BLaER1 treated with 17β-estradiol and CSF1 and Interleukin-3, amounts not matched to agents 10 nM and 100 nM (cell line): ENCODE data around the gene SEPTIN5.

Source experiments
- H3K27ac ChIP-seq, 11 experiments: shearing (Covaris generic); formaldehyde crosslinking; 2 replicates each; pipeline ENCODE4 v1.8.1; 2022
- H3K27me3 ChIP-seq, 11 experiments: shearing (Covaris generic); formaldehyde crosslinking; 2 replicates each; pipeline ENCODE4 v1.8.1; 2022
- H3K36me3 ChIP-seq, 11 experiments: shearing (Covaris generic); formaldehyde crosslinking; 2 replicates each; pipeline ENCODE4 v1.8.1; 2022
- H3K4me1 ChIP-seq, 10 experiments: shearing (Covaris generic); formaldehyde crosslinking; 2 replicates each; pipeline ENCODE4 v1.8.1; 2022
- H3K4me2 ChIP-seq, 11 experiments: shearing (Covaris generic); formaldehyde crosslinking; 2 replicates each; pipeline ENCODE4 v1.8.1; 2022
- H3K4me3 ChIP-seq, 10 experiments: shearing (Covaris generic); formaldehyde crosslinking; 2 replicates each; pipeline ENCODE4 v1.8.1; 2022
- H3K9ac ChIP-seq, 11 experiments: shearing (Covaris generic); formaldehyde crosslinking; 2 replicates each; pipeline ENCODE4 v1.8.1; 2022
- H3K9me3 ChIP-seq, 11 experiments: shearing (Covaris generic); formaldehyde crosslinking; replicated peaks in 1 of 11; 2 replicates each; pipeline ENCODE4 v1.8.1; 2022
- H4K20me1 ChIP-seq, 11 experiments: shearing (Covaris generic); formaldehyde crosslinking; 2 replicates each; pipeline ENCODE4 v1.8.1; 2022
- Cebpa-rat ChIP-seq, 11 experiments: shearing (Covaris generic); IDR thresholded peaks; 2 replicates each; pipeline ENCODE4 v1.8.1; 2022

The SEPTIN5 gene

DNA sequence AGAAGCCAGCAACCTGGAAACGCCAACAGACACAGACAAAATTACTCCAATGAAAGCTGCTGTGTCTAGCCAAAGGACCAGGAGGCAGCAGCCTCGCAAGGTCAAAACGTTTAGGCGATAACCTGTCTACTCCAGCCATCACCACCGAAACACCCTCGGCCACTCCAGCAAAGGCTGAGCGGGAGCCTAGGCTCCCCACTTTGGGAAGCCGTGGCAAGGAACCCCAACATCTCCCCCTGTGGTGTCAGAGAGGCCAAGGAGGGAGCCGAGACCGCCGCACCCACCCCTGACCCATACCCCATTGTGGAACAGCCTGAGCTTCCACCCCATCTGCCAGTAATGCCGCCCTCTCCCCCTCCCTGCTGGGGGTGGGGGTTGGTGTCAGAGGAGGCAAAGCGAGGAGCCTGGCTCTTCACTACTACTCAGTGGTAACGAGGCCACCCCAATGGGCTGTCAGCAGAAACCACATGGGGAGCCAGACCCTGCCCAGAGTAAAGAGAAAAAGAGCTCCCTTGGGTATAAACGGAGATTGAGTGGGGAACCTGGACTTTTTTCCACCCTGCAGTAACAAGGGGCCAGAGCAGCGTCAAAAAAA, 33.9 kb upstream of the SEPTIN5 start:
- TF ChIP-seq Cebpa-rat (IDR thresholded peaks at IDR 0.05) = no peak
- H3K27ac ChIP-seq = no peak overlapping the region
- no peaks in the 10 kb centered on the region for H3K36me3 ChIP-seq
- H3K9me3 ChIP-seq = peaks cover 0 to 16% (median 7%) of the 10 kb centered on the region in 11 experiments; a peak in 12 of 22 replicates
- H3K4me2 ChIP-seq = no peak overlapping the region
- H3K9ac ChIP-seq = no peak overlapping the region
- no peak overlapping the region for H3K4me3 ChIP-seq
- no peaks in the 10 kb centered on the region for H3K4me1 ChIP-seq
- no peaks in the 10 kb centered on the region for H4K20me1 ChIP-seq
- H3K27me3 ChIP-seq = no peaks in the 10 kb centered on the region

DNA sequence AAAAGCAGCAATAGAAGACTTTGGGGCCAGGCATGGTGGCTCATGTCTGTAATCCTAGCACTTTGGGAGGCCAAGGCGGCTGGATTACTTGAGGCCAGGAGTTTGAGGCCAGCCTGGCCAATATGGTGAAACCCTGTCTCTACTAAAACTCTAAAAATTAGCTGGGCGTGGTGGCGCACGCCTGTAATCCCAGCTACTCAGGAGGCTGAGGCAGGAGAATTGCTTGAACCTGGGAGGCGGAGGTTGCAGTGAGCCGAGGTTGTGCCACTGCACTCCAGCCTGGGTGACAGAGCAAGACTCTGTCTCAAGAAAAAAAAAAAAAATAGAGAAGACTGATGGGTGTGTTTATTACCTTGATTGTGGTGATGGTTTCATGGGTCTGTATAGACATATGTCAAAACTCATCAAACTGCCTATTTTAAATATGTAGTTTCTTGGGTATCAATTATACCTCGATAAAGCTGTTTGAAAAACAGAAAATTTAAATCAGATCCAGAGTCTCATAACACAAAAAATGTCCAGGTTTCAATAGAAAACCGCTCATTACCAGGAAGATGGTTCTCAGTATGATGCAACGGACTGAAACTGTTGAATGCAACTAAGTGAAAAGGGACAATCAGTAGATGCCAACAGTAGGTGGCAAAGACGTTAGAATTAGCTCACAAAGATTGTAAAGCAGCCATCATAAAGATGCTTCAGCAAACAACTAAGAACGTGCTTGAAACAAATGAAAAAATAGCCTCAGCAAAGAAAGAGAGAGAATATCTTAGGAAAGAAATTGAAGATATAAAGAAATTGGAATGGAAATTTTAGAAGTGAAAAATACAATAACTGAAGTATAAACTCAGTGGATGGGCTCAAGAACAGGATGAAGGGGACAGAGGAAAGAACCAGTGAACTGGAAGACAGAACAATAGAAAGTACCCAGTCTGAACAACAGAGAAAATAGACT, 33.1 kb upstream of the SEPTIN5 start:
- H3K4me3 ChIP-seq = no peak overlapping the region
- H3K9me3 ChIP-seq = peaks cover 0 to 16% (median 7%) of the 10 kb centered on the region in 11 experiments; a peak in 12 of 22 replicates
- no peak overlapping the region for H3K27ac ChIP-seq
- H3K4me2 ChIP-seq = no peak overlapping the region
- no peak overlapping the region for H3K9ac ChIP-seq
- no peaks in the 10 kb centered on the region for H4K20me1 ChIP-seq
- no peaks in the 10 kb centered on the region for H3K27me3 ChIP-seq
- H3K36me3 ChIP-seq = no peaks in the 10 kb centered on the region
- no peaks in the 10 kb centered on the region for H3K4me1 ChIP-seq
- TF ChIP-seq Cebpa-rat (IDR thresholded peaks at IDR 0.05) = no peak

DNA sequence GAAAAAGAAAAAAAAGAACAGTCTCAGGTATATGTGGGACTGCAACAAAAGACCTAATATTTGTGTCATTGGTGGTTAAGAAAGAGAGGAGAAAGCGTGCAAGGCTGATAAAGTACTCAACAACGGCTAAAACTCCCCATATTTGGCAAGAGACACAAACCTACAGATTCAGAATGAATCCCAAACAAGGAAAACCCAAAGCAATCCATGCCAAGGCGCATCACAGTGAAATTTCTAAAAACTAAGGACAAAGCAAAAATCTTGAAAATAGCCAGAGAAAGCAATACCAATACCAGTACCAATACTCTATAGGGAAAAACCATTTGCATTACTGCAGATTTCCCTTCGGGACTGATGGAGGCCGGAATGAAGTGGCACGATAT, 32.4 kb upstream of the SEPTIN5 start:
- Histone ChIP-seq H4K20me1 (no peaks in the 10 kb centered on the region), H3K9me3 (peaks cover 0 to 16% (median 7%) of the 10 kb centered on the region in 11 experiments; a peak in 12 of 22 replicates), H3K27me3 (no peaks in the 10 kb centered on the region), H3K9ac (no peak overlapping the region), H3K4me2 (no peak overlapping the region), H3K4me1 (no peaks in the 10 kb centered on the region), H3K4me3 (no peak overlapping the region), H3K27ac (no peak overlapping the region), H3K36me3 (no peaks in the 10 kb centered on the region)
- no peak for TF ChIP-seq Cebpa-rat (IDR thresholded peaks at IDR 0.05)

DNA sequence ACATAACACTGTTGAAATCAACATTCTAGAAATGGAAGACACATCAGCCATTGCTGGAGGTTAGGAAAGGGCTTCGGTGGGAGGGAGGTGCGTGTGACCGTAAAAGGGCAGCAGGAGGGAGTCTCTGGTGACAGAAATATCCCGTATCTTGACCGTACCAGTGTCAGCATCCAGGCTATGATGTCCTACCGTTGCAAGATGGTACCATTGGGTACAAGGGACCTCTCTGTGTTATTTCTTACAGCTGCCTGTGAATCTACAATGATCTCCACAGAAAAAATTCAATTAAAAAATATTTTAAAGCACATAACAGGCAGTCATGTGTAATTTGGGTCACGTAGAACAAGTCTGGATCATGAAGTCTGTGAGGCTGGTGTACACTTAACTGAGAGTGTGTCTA, 27.4 kb upstream of the SEPTIN5 start:
- Histone ChIP-seq H3K4me2 (no peak overlapping the region), H3K27me3 (no peaks in the 10 kb centered on the region), H3K9me3 (peaks cover 0 to 10% (median 7%) of the 10 kb centered on the region in 11 experiments; a peak in 11 of 22 replicates), H3K4me3 (no peak overlapping the region), H3K27ac (no peak overlapping the region), H4K20me1 (no peaks in the 10 kb centered on the region), H3K9ac (no peak overlapping the region), H3K4me1 (no peaks in the 10 kb centered on the region), H3K36me3 (no peaks in the 10 kb centered on the region)
- no peak for TF ChIP-seq Cebpa-rat (IDR thresholded peaks at IDR 0.05)

DNA sequence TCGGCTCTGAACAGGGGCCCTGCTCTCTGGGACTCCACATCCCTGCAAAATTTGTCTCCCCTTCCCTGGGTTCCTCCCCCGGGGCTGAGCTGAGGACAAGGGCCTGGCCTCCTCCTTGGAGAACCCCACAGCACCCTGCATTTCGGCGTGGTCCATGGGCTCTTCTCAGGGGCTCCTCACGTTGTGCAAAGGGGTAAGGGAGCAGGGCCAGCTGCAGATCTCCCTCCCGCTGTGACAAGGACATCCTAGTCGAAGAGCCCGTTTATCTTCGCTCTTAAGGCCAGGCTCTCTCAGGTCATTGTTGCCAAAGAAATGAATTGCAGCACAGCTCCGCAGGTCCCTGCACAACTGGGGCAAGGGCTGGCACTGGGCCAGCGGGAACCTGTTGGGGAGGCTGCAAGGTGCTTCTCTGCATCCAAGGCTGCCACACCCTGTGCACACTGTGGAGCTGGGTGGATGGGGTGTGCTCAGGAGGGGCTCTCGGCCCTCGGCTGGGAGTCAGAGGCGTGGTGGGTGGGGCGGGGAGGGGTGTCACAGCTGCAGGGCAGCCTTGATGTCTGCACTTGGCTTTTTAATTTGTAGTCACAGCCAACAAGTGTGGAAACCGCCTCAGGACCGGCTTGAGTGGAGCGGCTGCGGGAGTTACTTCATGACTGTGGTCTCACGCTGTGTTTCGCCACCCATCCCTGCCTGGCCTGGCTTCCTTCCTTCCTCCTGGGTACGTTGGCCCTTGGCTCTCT, 26.6 kb upstream of the SEPTIN5 start:
- Histone ChIP-seq H3K4me1 (no peaks in the 10 kb centered on the region), H3K9me3 (peaks cover 0 to 9% (median 5%) of the 10 kb centered on the region in 11 experiments; a peak in 11 of 22 replicates), H3K4me2 (no peak overlapping the region), H3K4me3 (no peak overlapping the region), H3K36me3 (no peaks in the 10 kb centered on the region), H4K20me1 (no peaks in the 10 kb centered on the region), H3K9ac (no peak overlapping the region), H3K27ac (no peak overlapping the region), H3K27me3 (no peaks in the 10 kb centered on the region)
- no peak for TF ChIP-seq Cebpa-rat (IDR thresholded peaks at IDR 0.05)

DNA sequence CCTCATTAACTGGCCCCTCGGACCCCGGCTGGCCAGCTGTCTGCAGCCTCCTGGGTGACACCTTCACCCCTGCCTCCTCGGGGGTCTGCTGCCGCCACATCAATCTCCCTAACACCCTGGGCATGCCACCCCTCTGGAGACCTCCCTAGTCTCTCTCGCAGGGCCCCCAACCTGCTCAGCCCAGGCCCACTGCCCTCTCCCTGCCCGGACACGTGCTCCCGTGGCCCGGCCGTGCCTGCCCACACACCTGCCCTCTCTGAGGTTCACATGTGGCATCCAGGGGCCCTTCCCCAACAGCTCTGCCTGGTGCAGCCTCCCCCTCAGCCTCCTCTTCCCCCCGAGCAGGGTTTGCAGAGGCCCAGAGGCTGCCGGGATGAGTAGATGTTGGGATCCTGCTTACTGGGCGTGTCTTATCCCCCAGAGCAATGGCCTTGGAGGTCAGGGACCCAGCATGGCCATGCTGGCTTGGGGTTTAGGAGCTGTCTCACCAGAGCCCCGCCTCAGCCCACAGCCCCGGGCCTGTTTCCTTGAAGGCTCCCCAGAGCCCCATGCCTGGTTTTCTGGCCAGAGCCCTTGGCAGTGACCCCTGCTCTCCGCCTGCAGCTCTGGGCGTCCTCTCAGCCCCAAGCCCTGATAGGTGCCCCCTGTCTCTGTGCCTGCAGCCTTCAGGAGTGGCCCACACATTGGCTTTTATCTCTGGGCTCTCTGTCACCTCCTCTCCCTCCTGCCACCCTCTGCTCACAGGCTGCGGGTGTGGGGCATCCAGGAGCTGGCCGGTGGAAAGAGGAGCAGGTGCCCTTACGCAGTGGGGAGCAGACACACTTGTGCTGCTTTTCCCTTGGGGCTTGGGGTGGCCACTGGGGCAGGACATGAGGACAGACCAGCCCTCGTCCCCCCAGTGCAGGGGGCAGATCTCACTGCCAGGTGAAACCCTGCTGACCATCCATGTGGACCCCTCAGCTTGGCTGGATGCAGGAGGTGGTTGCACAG, 25.7 kb upstream of the SEPTIN5 start:
- H4K20me1 ChIP-seq = no peaks in the 10 kb centered on the region
- no peak overlapping the region for H3K4me3 ChIP-seq
- H3K9ac ChIP-seq = no peak overlapping the region
- no peaks in the 10 kb centered on the region for H3K27me3 ChIP-seq
- no peak overlapping the region for H3K27ac ChIP-seq
- TF ChIP-seq Cebpa-rat (IDR thresholded peaks at IDR 0.05) = no peak
- no peaks in the 10 kb centered on the region for H3K36me3 ChIP-seq
- no peak overlapping the region for H3K4me2 ChIP-seq
- H3K4me1 ChIP-seq = no peaks in the 10 kb centered on the region
- peaks cover 0 to under 1% (median 0%) of the 10 kb centered on the region in 11 experiments; a peak in 1 of 22 replicates for H3K9me3 ChIP-seq

DNA sequence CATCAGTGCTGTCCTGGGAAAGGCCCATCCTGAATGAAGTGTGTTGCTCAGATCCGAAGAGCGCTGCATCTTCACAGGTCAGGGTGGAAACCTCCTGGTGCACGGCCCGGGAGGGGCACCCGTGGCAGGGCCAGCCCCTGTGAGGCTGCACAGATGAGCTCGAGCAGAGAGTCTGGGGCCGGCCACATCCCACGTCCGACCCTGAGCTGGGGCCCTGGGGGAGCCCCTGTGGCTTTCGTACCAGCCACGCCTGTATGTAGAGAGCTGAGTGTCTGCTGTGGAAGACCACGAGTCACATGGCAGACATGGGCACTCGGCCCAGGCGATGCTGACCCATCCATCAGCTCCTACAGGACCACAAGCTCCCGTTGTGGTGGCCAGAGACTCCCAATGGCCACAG, 24.9 kb upstream of the SEPTIN5 start:
- H3K27me3 ChIP-seq = no peaks in the 10 kb centered on the region
- H3K4me1 ChIP-seq = no peaks in the 10 kb centered on the region
- H3K36me3 ChIP-seq = no peaks in the 10 kb centered on the region
- no peak overlapping the region for H3K27ac ChIP-seq
- H3K4me2 ChIP-seq = no peak overlapping the region; a peak in 1 of 22 replicates
- no peak for TF ChIP-seq Cebpa-rat (IDR thresholded peaks at IDR 0.05)
- H3K4me3 ChIP-seq = no peak overlapping the region
- H4K20me1 ChIP-seq = no peaks in the 10 kb centered on the region
- H3K9me3 ChIP-seq = no peaks in the 10 kb centered on the region
- no peak overlapping the region for H3K9ac ChIP-seq

DNA sequence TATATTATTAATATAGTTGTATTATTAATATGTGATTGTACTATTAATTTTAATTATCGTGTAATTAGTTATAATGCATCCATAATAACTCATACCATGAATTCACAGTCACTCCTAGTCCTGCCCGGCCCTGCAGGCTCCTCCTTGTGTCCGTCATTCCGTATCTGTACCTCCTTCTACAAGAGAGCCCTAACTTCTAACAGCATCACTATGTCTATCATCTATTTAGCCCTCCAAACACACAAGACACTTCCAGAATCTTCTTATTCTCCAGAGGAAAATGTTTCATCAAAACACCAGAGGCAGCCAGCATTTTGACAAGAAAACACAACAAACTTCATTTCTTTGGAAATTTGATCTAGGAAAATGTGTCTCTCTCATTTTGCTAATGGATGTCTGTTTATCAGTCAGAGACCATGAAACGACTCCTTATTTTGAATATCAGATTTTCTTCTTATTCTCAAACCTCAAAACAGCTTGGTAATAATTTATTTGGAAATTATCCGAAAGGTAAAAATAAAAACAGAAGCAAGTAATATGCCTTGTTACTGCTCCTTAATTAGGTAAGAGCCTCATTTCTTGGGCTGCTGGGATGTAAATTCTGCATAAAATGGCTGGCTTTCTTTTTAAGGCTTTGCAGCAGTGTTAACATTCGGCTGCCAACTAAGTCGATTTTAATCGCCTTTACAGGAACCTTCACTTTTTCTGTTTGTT, 23.1 kb upstream of the SEPTIN5 start:
- no peak overlapping the region for H3K27ac ChIP-seq
- TF ChIP-seq Cebpa-rat (IDR thresholded peaks at IDR 0.05) = no peak

More for the DNA sequence above, 23.1 kb upstream of the SEPTIN5 start:
- no peak overlapping the region for H3K4me3 ChIP-seq
- no peak overlapping the region for H3K9ac ChIP-seq
- H4K20me1 ChIP-seq = no peaks in the 10 kb centered on the region
- H3K4me2 ChIP-seq = no peak overlapping the region
- no peaks in the 10 kb centered on the region for H3K9me3 ChIP-seq
- H3K4me1 ChIP-seq = no peaks in the 10 kb centered on the region; a peak in 1 of 20 replicates
- no peaks in the 10 kb centered on the region for H3K27me3 ChIP-seq
- H3K36me3 ChIP-seq = no peaks in the 10 kb centered on the region
